ENCODE data around the gene SPTBN5.

SPTBN5 gene

GRCh38 chr15:41921639-41922038 lies 27.8 kb upstream of the SPTBN5 start:
- no peak for TF ChIP-seq TAF1 (IDR thresholded peaks at IDR 0.05; ENCODE audit: borderline replicate concordance, insufficient read depth, low read length)
- no peak for TF ChIP-seq POLR2AphosphoS5 (IDR thresholded peaks at IDR 0.05; ENCODE audit: low read depth, low read length)
- no peak for TF ChIP-seq REST (IDR thresholded peaks at IDR 0.05; ENCODE audit: insufficient read depth in 1 of 2, low read depth in 2 of 2, low read length in 2 of 2)
- TF ChIP-seq SIN3A (IDR thresholded peaks at IDR 0.05; ENCODE audit: borderline replicate concordance, insufficient read depth, low read length) = no peak

- TF ChIP-seq POLR2AphosphoS5 (IDR thresholded peaks at IDR 0.05; ENCODE audit: low read depth, low read length) (no peak), SIN3A (IDR thresholded peaks at IDR 0.05; ENCODE audit: borderline replicate concordance, insufficient read depth, low read length) (no peak), TAF1 (IDR thresholded peaks at IDR 0.05; ENCODE audit: borderline replicate concordance, insufficient read depth, low read length) (no peak), FOXP2 (optimal IDR thresholded peaks at IDR 0.05; ENCODE audit: borderline replicate concordance, extremely low read depth, extremely low read length, insufficient read depth) (no peak), REST (IDR thresholded peaks at IDR 0.05; ENCODE audit: insufficient read depth in 1 of 2, low read depth in 2 of 2, low read length in 2 of 2) (no peak)
Observed at GRCh38 chr15:41921167-41921566, 27.3 kb upstream of the SPTBN5 start.

- no peak for TF ChIP-seq REST (IDR thresholded peaks at IDR 0.05; ENCODE audit: insufficient read depth in 1 of 2, low read depth in 2 of 2, low read length in 2 of 2)
- no peak for TF ChIP-seq FOXP2 (optimal IDR thresholded peaks at IDR 0.05; ENCODE audit: borderline replicate concordance, extremely low read depth, extremely low read length, insufficient read depth)
- TF ChIP-seq SIN3A (IDR thresholded peaks at IDR 0.05; ENCODE audit: borderline replicate concordance, insufficient read depth, low read length) = no peak
- no peak for TF ChIP-seq TAF1 (IDR thresholded peaks at IDR 0.05; ENCODE audit: borderline replicate concordance, insufficient read depth, low read length)
- TF ChIP-seq POLR2AphosphoS5 (IDR thresholded peaks at IDR 0.05; ENCODE audit: low read depth, low read length) = no peak
Observed at GRCh38 chr15:41919954-41920538, 26.2 kb upstream of the SPTBN5 start.

GRCh38 chr15:41919201-41919820 lies 25.5 kb upstream of the SPTBN5 start:
- TF ChIP-seq FOXP2 (optimal IDR thresholded peaks at IDR 0.05; ENCODE audit: borderline replicate concordance, extremely low read depth, extremely low read length, insufficient read depth) (no peak), TAF1 (IDR thresholded peaks at IDR 0.05; ENCODE audit: borderline replicate concordance, insufficient read depth, low read length) (no peak), SIN3A (IDR thresholded peaks at IDR 0.05; ENCODE audit: borderline replicate concordance, insufficient read depth, low read length) (no peak), POLR2AphosphoS5 (IDR thresholded peaks at IDR 0.05; ENCODE audit: low read depth, low read length) (no peak), REST (IDR thresholded peaks at IDR 0.05; ENCODE audit: insufficient read depth in 1 of 2, low read depth in 2 of 2, low read length in 2 of 2) (no peak)
